NCI-H2107 treated with DMSO at 0.1 percent for 48 hours (cell line): ENCODE measurements around the gene SMPD2.
A peak's percentile ranks its signal among the peaks of the same experiment; 100 is the strongest.
"Not testable (repeated sequence)": the region's sequence is repeated elsewhere in the genome, so short reads cannot be mapped to it uniquely, and the experiment has no call there.

ENCODE experiments used
- DNase-seq: peaks from one replicate; lab custom pipeline; 2025; ENCODE audit not compliant: unreplicated experiment; lab: John Stamatoyannopoulos, UW

The SMPD2 gene

GRCh38 chr6:109458774-109459531 is 18.4 kb downstream of the SMPD2 start:
- no peak for DNase-seq

GRCh38 chr6:109460161-109460829 is 19.8 kb downstream of the SMPD2 start:
- DNase-seq = no peak

GRCh38 chr6:109461205-109461604 is 20.7 kb downstream of the SMPD2 start:
- not testable (repeated sequence) for DNase-seq

GRCh38 chr6:109461733-109462526 is 21.4 kb downstream of the SMPD2 start:
- DNase-seq = no peak

- peak; percentile 74 for DNase-seq
Measured at GRCh38 chr6:109465772-109466171, 25.2 kb downstream of the SMPD2 start.

- DNase-seq = no peak
Measured at GRCh38 chr6:109466212-109466923, 25.8 kb downstream of the SMPD2 start.

GRCh38 chr6:109467696-109468095 is 27.2 kb downstream of the SMPD2 start:
- DNase-seq = no peak

- no peak for DNase-seq
Measured at GRCh38 chr6:109469591-109470189, 29.2 kb downstream of the SMPD2 start.

- DNase-seq = no peak
Measured at GRCh38 chr6:109471105-109471810, 30.7 kb downstream of the SMPD2 start.

- DNase-seq = peak; percentile 19
Measured at GRCh38 chr6:109472132-109472995, 31.8 kb downstream of the SMPD2 start.

- no peak for DNase-seq
Measured at GRCh38 chr6:109473120-109473519, 32.6 kb downstream of the SMPD2 start.

- no peak for DNase-seq
Measured at GRCh38 chr6:109474995-109475394, 34.5 kb downstream of the SMPD2 start.

GRCh38 chr6:109475625-109476024 is 35.1 kb downstream of the SMPD2 start:
- DNase-seq = no peak

GRCh38 chr6:109477184-109477583 is 36.7 kb downstream of the SMPD2 start:
- no peak for DNase-seq

GRCh38 chr6:109477725-109478124 is 37.2 kb downstream of the SMPD2 start:
- no peak for DNase-seq

- DNase-seq = no peak
Measured at GRCh38 chr6:109478222-109478805, 37.8 kb downstream of the SMPD2 start.

GRCh38 chr6:109478841-109479624 is 38.5 kb downstream of the SMPD2 start:
- DNase-seq = no peak

- no peak for DNase-seq
Measured at GRCh38 chr6:109480993-109481480, 40.5 kb downstream of the SMPD2 start.
